ENCODE measurements around the gene SUN3. TPM values are rescaled to one million over a fixed set of nuclear protein-coding genes. Genes with fewer than 3 reads are reported as not detected.

The SUN3 gene
- total RNA-seq, 5 donors from 2014 or later (not counting 1 experiment from before 2014, with no cell fraction given), result 0.55 to 0.90 (median 0.59) TPM; not detected in 2

GRCh38 chr7:47957156-47957555 lies 71.8 kb downstream of the SUN3 start:
- Mint-ChIP-seq H3K4me1 (peaks cover 2 to 8% (median 6%) of the 10 kb centered on the region in 3 donors), H3K9me3 (no peaks in the 10 kb centered on the region), H3K36me3 (peaks cover 48% of the 10 kb centered on the region), H3K4me3 (no peak overlapping the region), H3K27me3 (no peaks in the 10 kb centered on the region), H3K27ac (no peak overlapping the region)
- Histone ChIP-seq H3K9me3 (no peaks in the 10 kb centered on the region), H3K27ac (ENCODE audit: low read length) (no peak overlapping the region), H3K36me3 (ENCODE audit: control insufficient read depth in 2 of 2, extremely low read depth in 1 of 2, insufficient read depth in 1 of 2, low read length in 1 of 2) (peaks cover 0 to 31% of the 10 kb centered on the region in 2 donors), H3K4me1 (ENCODE audit: control insufficient read depth in 1 of 2, extremely low read depth in 1 of 2, insufficient read depth in 2 of 2, low read length in 2 of 2) (no peaks in the 10 kb centered on the region), H3K27me3 (replicated peaks in 1 of 2; ENCODE audit: control insufficient read depth in 2 of 2, extremely low read depth in 1 of 2, insufficient read depth in 2 of 2, low read length in 1 of 2) (no peaks in the 10 kb centered on the region), H3K4me3 (ENCODE audit: control insufficient read depth in 1 of 2, extremely low read depth in 1 of 2, low read length in 1 of 2) (no peak overlapping the region)
- DNase-seq (no peak), ATAC-seq (replicated peaks in 1 of 4) (no peak)
- ChIA-PET CTCF (no interaction called here), POLR2A (no interaction called here)
- no CpG with 5 or more reads among the region's 6 CpGs for WGBS (ENCODE audit: insufficient coverage)

GRCh38 chr7:47956220-47956619 lies 72.7 kb downstream of the SUN3 start:
- H3K36me3 Mint-ChIP-seq, result peaks cover 38% of the 10 kb centered on the region
- Histone ChIP-seq H3K36me3 (ENCODE audit: control insufficient read depth in 2 of 2, extremely low read depth in 1 of 2, insufficient read depth in 1 of 2, low read length in 1 of 2) (peaks cover 0 to 22% of the 10 kb centered on the region in 2 donors), H3K27me3 (replicated peaks in 1 of 2; ENCODE audit: control insufficient read depth in 2 of 2, extremely low read depth in 1 of 2, insufficient read depth in 2 of 2, low read length in 1 of 2) (no peaks in the 10 kb centered on the region), H3K4me1 (ENCODE audit: control insufficient read depth in 1 of 2, extremely low read depth in 1 of 2, insufficient read depth in 2 of 2, low read length in 2 of 2) (no peaks in the 10 kb centered on the region), H3K9me3 (no peaks in the 10 kb centered on the region), H3K27ac (ENCODE audit: low read length) (no peak overlapping the region), H3K4me3 (ENCODE audit: control insufficient read depth in 1 of 2, extremely low read depth in 1 of 2, low read length in 1 of 2) (no peak overlapping the region)
- no peak overlapping the region for H3K27ac Mint-ChIP-seq
- CTCF ChIA-PET, result interaction anchor here in 1 of 2 donors (0.7 kb wide), 1 partner anchor 9 kb away, joined by 3 read pairs; no protein-coding TSS in a partner anchor
- no peak overlapping the region for H3K4me3 Mint-ChIP-seq
- DNase-seq (no peak), ATAC-seq (replicated peaks in 1 of 4) (no peak)
- 93% methylated on average over 3 of the region's 6 CpGs for WGBS (ENCODE audit: insufficient coverage)
- H3K4me1 Mint-ChIP-seq, result peaks cover 2 to 8% (median 6%) of the 10 kb centered on the region in 3 donors
- no peaks in the 10 kb centered on the region for H3K27me3 Mint-ChIP-seq
- no peaks in the 10 kb centered on the region for H3K9me3 Mint-ChIP-seq
- POLR2A ChIA-PET, result no interaction called here

GRCh38 chr7:47954231-47954911 lies 74.5 kb downstream of the SUN3 start:
- no peak overlapping the region for H3K27ac Mint-ChIP-seq
- ChIA-PET POLR2A (no interaction called here), CTCF (no interaction called here)

GRCh38 chr7:47953822-47954221 lies 75.1 kb downstream of the SUN3 start:
- 92% methylated on average over 4 of the region's 4 CpGs for WGBS (ENCODE audit: insufficient coverage)
- H3K4me1 ChIP-seq (ENCODE audit: control insufficient read depth in 1 of 2, extremely low read depth in 1 of 2, insufficient read depth in 2 of 2, low read length in 2 of 2), result no peaks in the 10 kb centered on the region
- H3K4me3 Mint-ChIP-seq, result no peak overlapping the region
- ChIA-PET POLR2A (no interaction called here), CTCF (no interaction called here)
- peaks cover 32% of the 10 kb centered on the region for H3K36me3 Mint-ChIP-seq
- H3K4me1 Mint-ChIP-seq, result peaks cover 2 to 8% (median 6%) of the 10 kb centered on the region in 3 donors
- no peak for ATAC-seq (replicated peaks in 1 of 4)
- DNase-seq, result no peak
- H3K36me3 ChIP-seq (ENCODE audit: control insufficient read depth in 2 of 2, extremely low read depth in 1 of 2, insufficient read depth in 1 of 2, low read length in 1 of 2), result peaks cover 0 to 16% of the 10 kb centered on the region in 2 donors
- no peak overlapping the region for H3K27ac ChIP-seq (ENCODE audit: low read length)
- no peaks in the 10 kb centered on the region for H3K27me3 Mint-ChIP-seq
- H3K4me3 ChIP-seq (ENCODE audit: control insufficient read depth in 1 of 2, extremely low read depth in 1 of 2, low read length in 1 of 2), result no peak overlapping the region
- H3K27me3 ChIP-seq (replicated peaks in 1 of 2; ENCODE audit: control insufficient read depth in 2 of 2, extremely low read depth in 1 of 2, insufficient read depth in 2 of 2, low read length in 1 of 2), result no peaks in the 10 kb centered on the region
- no peak overlapping the region for H3K27ac Mint-ChIP-seq
- no peaks in the 10 kb centered on the region for H3K9me3 ChIP-seq
- H3K9me3 Mint-ChIP-seq, result no peaks in the 10 kb centered on the region

More at GRCh38 chr7:47954231-47954911, 74.5 kb downstream of the SUN3 start:
- no peak overlapping the region for H3K27ac ChIP-seq (ENCODE audit: low read length)
- 100% methylated on average over 1 of the region's 4 CpGs for WGBS (ENCODE audit: insufficient coverage)
- H3K4me1 Mint-ChIP-seq, result peaks cover 2 to 8% (median 6%) of the 10 kb centered on the region in 3 donors
- H3K36me3 ChIP-seq (ENCODE audit: control insufficient read depth in 2 of 2, extremely low read depth in 1 of 2, insufficient read depth in 1 of 2, low read length in 1 of 2), result peaks cover 0 to 16% of the 10 kb centered on the region in 2 donors
- no peaks in the 10 kb centered on the region for H3K9me3 ChIP-seq
- H3K27me3 ChIP-seq (replicated peaks in 1 of 2; ENCODE audit: control insufficient read depth in 2 of 2, extremely low read depth in 1 of 2, insufficient read depth in 2 of 2, low read length in 1 of 2), result no peaks in the 10 kb centered on the region
- peaks cover 32% of the 10 kb centered on the region for H3K36me3 Mint-ChIP-seq
- no peaks in the 10 kb centered on the region for H3K27me3 Mint-ChIP-seq
- DNase-seq (no peak), ATAC-seq (replicated peaks in 1 of 4) (no peak)
- H3K4me3 Mint-ChIP-seq, result no peak overlapping the region
- no peaks in the 10 kb centered on the region for H3K4me1 ChIP-seq (ENCODE audit: control insufficient read depth in 1 of 2, extremely low read depth in 1 of 2, insufficient read depth in 2 of 2, low read length in 2 of 2)
- H3K4me3 ChIP-seq (ENCODE audit: control insufficient read depth in 1 of 2, extremely low read depth in 1 of 2, low read length in 1 of 2), result no peak overlapping the region
- no peaks in the 10 kb centered on the region for H3K9me3 Mint-ChIP-seq

- H3K27me3 Mint-ChIP-seq, result no peaks in the 10 kb centered on the region
- H3K4me1 ChIP-seq (ENCODE audit: control insufficient read depth in 1 of 2, extremely low read depth in 1 of 2, insufficient read depth in 2 of 2, low read length in 2 of 2), result no peaks in the 10 kb centered on the region
- H3K9me3 Mint-ChIP-seq, result no peaks in the 10 kb centered on the region
- no peak overlapping the region for H3K27ac ChIP-seq (ENCODE audit: low read length)
- DNase-seq (no peak), ATAC-seq (replicated peaks in 1 of 4) (no peak)
- H3K4me1 Mint-ChIP-seq, result peaks cover 0 to 2% (median 0%) of the 10 kb centered on the region in 3 donors
- peaks cover 0 to 16% of the 10 kb centered on the region in 2 donors for H3K36me3 ChIP-seq (ENCODE audit: control insufficient read depth in 2 of 2, extremely low read depth in 1 of 2, insufficient read depth in 1 of 2, low read length in 1 of 2)
- 80% methylated on average over 1 of the region's 4 CpGs for WGBS (ENCODE audit: insufficient coverage)
- H3K4me3 Mint-ChIP-seq, result no peak overlapping the region
- no peak overlapping the region for H3K27ac Mint-ChIP-seq
- peaks cover 23% of the 10 kb centered on the region for H3K36me3 Mint-ChIP-seq
- CTCF ChIA-PET, result no interaction called here
- POLR2A ChIA-PET, result interaction anchor here in 1 of 2 donors (0.5 kb wide), 1 partner anchor 139 kb away, joined by 6 read pairs; no protein-coding TSS in a partner anchor
- no peaks in the 10 kb centered on the region for H3K9me3 ChIP-seq
- no peak overlapping the region for H3K4me3 ChIP-seq (ENCODE audit: control insufficient read depth in 1 of 2, extremely low read depth in 1 of 2, low read length in 1 of 2)
- H3K27me3 ChIP-seq (replicated peaks in 1 of 2; ENCODE audit: control insufficient read depth in 2 of 2, extremely low read depth in 1 of 2, insufficient read depth in 2 of 2, low read length in 1 of 2), result no peaks in the 10 kb centered on the region
Measured at GRCh38 chr7:47952224-47952623, 76.7 kb downstream of the SUN3 start.

- POLR2A ChIA-PET, result interaction anchor here in 1 of 2 donors (0.7 kb wide), 1 partner anchor 99 kb away, joined by 4 read pairs; no protein-coding TSS in a partner anchor
- Mint-ChIP-seq H3K36me3 (peaks cover 17% of the 10 kb centered on the region), H3K4me3 (no peak overlapping the region), H3K4me1 (no peaks in the 10 kb centered on the region), H3K27me3 (no peaks in the 10 kb centered on the region), H3K27ac (no peak overlapping the region), H3K9me3 (no peaks in the 10 kb centered on the region)
- Histone ChIP-seq H3K4me3 (ENCODE audit: control insufficient read depth in 1 of 2, extremely low read depth in 1 of 2, low read length in 1 of 2) (no peak overlapping the region), H3K27ac (ENCODE audit: low read length) (no peak overlapping the region), H3K36me3 (ENCODE audit: control insufficient read depth in 2 of 2, extremely low read depth in 1 of 2, insufficient read depth in 1 of 2, low read length in 1 of 2) (peaks cover 0 to 16% of the 10 kb centered on the region in 2 donors), H3K27me3 (replicated peaks in 1 of 2; ENCODE audit: control insufficient read depth in 2 of 2, extremely low read depth in 1 of 2, insufficient read depth in 2 of 2, low read length in 1 of 2) (no peaks in the 10 kb centered on the region), H3K9me3 (no peaks in the 10 kb centered on the region), H3K4me1 (ENCODE audit: control insufficient read depth in 1 of 2, extremely low read depth in 1 of 2, insufficient read depth in 2 of 2, low read length in 2 of 2) (no peaks in the 10 kb centered on the region)
- CTCF ChIA-PET, result interaction anchor here in 1 of 2 donors (0.5 kb wide), 1 partner anchor 202 kb away, joined by 5 read pairs; no protein-coding TSS in a partner anchor
- ATAC-seq (replicated peaks in 1 of 4), result no peak
- DNase-seq, result no peak
Measured at GRCh38 chr7:47951374-47951773, 77.5 kb downstream of the SUN3 start.

Measured in T-cell (primary cell).